RCC 7860 (cell line): ENCODE data around the gene ADH7.
"Not testable (repeated sequence)": the region's sequence is repeated elsewhere in the genome, so short reads cannot be mapped to it uniquely, and the experiment has no call there.

Experiments used
- DNase-seq: peaks from one replicate; pipeline ENCODE4 v3.0.0-alpha.2; 2015; ENCODE audit warnings: low spot score
- FAIRE-seq: peaks from 2 replicates; lab custom pipeline; 2012; peaks lifted over from hg19 to GRCh38; lab: Jason Lieb, UNC

The ADH7 gene

DNA sequence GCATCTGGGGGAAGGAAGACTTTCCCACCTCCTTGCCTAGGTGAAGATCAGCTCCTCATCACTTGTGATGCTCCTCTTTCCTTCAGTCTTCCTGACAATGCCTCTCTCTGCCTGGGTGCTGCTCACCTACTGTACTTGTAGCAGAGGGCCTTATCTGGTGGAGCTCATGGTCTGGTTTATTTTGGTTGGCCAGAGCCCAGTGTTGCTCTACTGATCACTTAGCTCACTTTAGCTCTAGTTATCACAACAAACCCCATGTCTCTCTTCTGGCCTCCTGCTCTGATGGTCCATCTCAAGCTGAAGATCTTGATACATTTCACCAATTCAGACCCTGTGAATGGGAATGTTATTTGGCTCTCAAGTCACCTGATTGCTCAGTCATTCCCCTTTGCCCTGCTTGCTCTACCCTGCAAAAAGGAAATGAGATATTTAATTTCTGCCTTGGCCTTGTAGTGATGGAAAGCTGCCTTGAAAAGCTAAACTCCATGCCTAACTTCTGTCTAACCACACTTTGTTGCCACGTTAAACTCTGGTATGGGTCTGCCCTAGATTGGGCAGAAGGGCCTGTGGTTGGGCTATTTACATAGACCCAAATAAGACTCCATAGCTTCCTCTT, 52.3 kb downstream of the ADH7 start:
- no peak for FAIRE-seq
- no peak for DNase-seq

DNA sequence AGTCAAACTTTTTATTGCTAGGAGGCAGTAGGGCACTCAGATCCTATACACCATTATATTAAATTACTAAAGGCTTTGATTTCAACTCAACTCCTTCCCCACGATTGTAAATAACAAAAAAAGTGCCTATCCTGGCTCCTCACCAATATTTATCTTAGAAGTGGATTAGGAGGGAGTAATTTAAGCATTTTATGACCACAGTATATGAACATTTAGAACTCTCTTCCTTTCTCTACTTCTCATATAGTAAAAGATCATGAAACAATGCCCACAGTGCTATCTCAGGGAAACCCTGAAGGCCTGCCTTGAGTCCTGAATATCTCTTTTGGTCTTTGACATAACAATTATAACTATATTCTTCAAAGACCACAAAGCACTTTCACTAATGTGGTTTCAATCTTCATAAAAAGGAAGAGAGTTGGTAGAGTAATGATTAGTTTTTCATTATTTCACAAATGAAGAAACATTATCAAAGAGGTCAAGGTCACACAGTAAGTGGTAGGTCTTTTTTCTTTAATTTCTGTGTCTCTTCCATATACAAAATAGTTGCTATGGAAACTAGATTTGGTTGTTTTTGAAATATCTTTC, 53.5 kb downstream of the ADH7 start:
- FAIRE-seq, result no peak
- DNase-seq, result no peak

DNA sequence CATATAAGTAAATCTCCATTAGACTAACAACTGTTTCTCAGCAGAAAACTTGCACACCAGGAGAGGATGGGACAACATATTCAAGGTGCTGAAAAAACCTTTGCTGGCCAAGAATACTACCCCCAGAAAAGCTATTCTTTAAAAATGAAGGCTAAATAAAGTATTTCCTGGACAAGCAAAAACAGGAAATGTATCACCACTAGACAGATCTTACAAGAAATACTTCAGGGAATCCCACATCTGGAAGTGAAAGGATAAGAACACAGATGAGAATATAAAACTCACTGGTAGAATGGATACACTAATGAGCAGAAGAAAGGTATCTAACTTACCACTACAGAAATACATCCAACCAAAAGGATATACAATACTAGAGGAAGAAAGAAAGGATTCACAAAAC, 55.6 kb downstream of the ADH7 start:
- FAIRE-seq (no peak), DNase-seq (no peak)

DNA sequence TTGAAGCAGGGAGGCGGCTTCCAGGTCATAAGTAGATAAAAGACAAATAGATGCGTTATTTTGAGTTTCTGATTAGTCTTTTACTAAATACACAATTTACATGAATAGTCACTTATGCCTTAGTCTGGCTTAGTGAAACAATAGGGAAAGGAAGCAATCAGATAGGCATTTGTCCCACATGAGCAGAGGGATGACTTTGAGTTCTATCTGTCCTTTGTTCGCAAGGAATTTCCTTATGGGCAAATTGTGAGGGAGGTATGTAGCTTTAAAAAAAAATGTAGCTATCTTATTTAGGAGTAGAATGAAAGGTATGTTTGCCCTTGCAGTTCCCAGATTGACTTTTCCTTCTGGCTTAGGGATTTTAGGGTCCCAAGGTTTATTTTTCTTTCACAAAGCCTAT, 56.3 kb downstream of the ADH7 start:
- no peak for FAIRE-seq
- no peak for DNase-seq

DNA sequence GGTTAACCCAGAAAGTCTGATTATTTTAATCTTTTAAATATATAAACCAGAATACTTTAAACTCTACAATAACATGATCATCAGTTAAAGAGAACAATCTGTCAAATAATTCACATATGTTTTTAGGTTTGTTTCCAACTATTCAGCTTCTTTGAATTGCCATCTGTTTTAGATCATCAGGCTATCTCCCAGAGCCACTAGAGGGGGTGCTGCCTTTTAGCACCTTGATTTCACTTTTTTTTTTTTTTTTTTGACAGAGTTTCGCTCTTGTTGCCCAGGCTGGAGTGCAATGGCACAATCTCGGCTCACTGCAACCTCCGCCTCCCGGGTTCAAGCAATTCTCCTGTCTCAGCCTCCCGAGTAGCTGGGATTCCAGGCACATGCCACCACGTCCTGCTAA, 57.8 kb downstream of the ADH7 start:
- not testable (repeated sequence) for FAIRE-seq, DNase-seq

DNA sequence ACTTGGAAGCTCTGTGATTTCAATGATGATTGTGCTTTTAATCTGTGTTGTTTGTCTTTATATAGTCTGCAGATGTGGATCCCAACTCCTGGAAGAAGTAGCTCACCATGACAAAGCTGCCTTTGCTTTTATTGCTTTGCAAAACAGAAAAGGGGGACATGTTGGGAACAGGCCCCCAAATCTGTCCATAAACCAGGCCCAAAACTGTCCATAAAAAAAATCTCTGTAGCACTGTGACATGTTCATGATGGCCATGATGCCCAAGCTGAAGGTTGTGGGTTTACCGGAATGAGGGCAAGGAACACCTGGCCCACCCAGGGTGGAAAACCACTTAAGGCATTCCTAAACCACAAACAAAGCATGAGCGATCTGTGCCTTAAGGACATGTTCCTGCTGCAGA, 62.7 kb downstream of the ADH7 start:
- not testable (repeated sequence) for FAIRE-seq, DNase-seq

DNA sequence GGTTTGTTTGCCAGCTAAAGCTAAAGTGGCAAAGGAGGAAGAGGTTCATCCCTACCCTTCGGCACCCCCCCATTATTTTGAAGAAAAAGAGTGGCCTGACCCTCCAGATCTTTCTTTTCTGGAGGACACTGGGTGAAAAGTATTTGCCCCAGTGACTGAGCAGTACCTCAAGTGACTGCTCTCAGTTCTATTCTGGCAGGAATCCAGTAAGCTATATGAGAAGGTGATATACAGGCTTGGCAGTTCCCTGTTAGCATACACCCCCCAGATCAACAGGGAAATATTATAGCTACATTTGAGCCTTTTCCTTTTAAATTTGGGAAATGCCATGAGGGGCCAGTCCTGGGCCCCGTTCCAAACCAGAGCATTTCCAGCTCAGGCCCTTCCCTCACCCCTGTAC, 67.3 kb downstream of the ADH7 start:
- DNase-seq, FAIRE-seq: not testable (repeated sequence)

DNA sequence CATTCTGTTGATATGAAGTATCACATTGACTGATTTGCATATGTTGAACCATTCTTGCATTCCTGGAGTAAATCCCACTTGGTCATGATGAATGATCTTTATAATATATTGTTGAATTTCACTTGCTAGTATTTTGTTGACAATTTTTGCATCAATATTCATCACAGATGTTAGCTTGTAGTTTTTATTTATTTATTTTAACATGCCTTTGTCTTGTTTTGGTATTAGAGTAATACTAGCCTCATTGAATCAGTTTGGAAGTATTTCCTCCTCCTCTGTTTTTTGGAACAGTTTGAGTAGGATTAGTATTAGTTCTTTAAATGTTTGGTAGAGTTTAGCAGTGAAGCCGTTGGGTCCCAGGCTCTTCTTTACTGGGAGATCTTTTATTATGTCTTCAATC, 68.7 kb downstream of the ADH7 start:
- FAIRE-seq, result no peak
- no peak for DNase-seq

DNA sequence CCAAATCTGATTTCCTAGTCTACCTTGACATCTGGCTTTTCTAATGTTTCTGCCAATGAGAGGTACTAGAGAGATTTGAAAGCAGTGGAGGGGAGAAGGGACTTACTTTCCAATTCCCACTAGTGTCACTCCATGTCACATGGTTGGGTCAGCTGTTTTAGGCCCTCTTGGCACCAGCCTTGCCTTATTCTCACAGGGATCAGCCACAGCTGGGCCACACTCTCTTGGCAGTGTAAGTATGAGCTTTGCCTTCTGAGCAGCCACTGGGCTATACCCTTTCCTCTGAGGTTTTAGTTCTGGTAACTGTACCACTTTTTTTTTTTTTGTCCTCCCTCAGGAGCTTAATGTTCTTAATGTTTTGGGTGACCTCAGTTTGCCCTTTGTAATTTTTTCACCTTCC, 72.4 kb downstream of the ADH7 start:
- FAIRE-seq (no peak), DNase-seq (no peak)
